ENCODE measurements around the gene EIF2D. TPM values are rescaled to one million over a fixed set of nuclear protein-coding genes. Genes with fewer than 3 reads are reported as not detected.

Gene EIF2D
- total RNA-seq, 1 experiment from 2014 or later, result 110 TPM

GRCh38 chr1:206560007-206560716 is 52.1 kb downstream of the EIF2D start:
- no TSS peak for BruUV-seq (replicated peaks)
- H3K36me3 Mint-ChIP-seq (ENCODE audit: insufficient read depth, unreplicated experiment), result no peaks in the 10 kb centered on the region
- H3K9me3 Mint-ChIP-seq (ENCODE audit: unreplicated experiment), result no peaks in the 10 kb centered on the region
- no peak for DNase-seq (ENCODE audit: unreplicated experiment)
- no peaks in the 10 kb centered on the region for H3K27me3 Mint-ChIP-seq (ENCODE audit: insufficient read depth, unreplicated experiment)
- intact Hi-C loops (cut with micrococcal nuclease), result no loop called here
- POLR2A ChIA-PET, result interaction anchor here (0.6 to 1.9 kb wide), 2 partner anchors 12 to 85 kb away, joined by 3 to 6 read pairs; no protein-coding TSS in a partner anchor
- no peak for TF ChIP-seq CTCF (IDR thresholded peaks at IDR 0.05; ENCODE audit: unreplicated experiment)
- no peak overlapping the region for H3K4me3 Mint-ChIP-seq (ENCODE audit: unreplicated experiment)
- no peak overlapping the region for H3K27ac Mint-ChIP-seq (ENCODE audit: low read depth, unreplicated experiment)
- CTCF ChIA-PET, result interaction anchor here (0.6 to 17.3 kb wide), 12 partner anchors 9 to 757 kb away, joined by 3 to 281 read pairs (median 4); partner anchors contain the start of gene RASSF5
- no peaks in the 10 kb centered on the region for H3K4me1 Mint-ChIP-seq (ENCODE audit: insufficient read depth, unreplicated experiment)

GRCh38 chr1:206559672-206559995 is 52.6 kb downstream of the EIF2D start:
- H3K27ac Mint-ChIP-seq (ENCODE audit: low read depth, unreplicated experiment), result no peak overlapping the region
- intact Hi-C loops (cut with micrococcal nuclease), result no loop called here
- no peaks in the 10 kb centered on the region for H3K9me3 Mint-ChIP-seq (ENCODE audit: unreplicated experiment)
- DNase-seq (ENCODE audit: unreplicated experiment), result no peak
- no peaks in the 10 kb centered on the region for H3K4me1 Mint-ChIP-seq (ENCODE audit: insufficient read depth, unreplicated experiment)
- no peak for TF ChIP-seq CTCF (IDR thresholded peaks at IDR 0.05; ENCODE audit: unreplicated experiment)
- H3K4me3 Mint-ChIP-seq (ENCODE audit: unreplicated experiment), result no peak overlapping the region
- no peaks in the 10 kb centered on the region for H3K36me3 Mint-ChIP-seq (ENCODE audit: insufficient read depth, unreplicated experiment)
- ChIA-PET POLR2A (interaction anchor here (0.6 kb wide), 1 partner anchor 86 kb away, joined by 3 read pairs; no protein-coding TSS in a partner anchor), CTCF (interaction anchor here (0.7 to 17.3 kb wide), 11 partner anchors 9 to 757 kb away, joined by 3 to 281 read pairs (median 4); partner anchors contain the start of gene RASSF5)
- H3K27me3 Mint-ChIP-seq (ENCODE audit: insufficient read depth, unreplicated experiment), result no peaks in the 10 kb centered on the region
- BruUV-seq (replicated peaks), result no TSS peak

- CTCF ChIA-PET, result interaction anchor here (0.7 to 17.3 kb wide), 12 partner anchors 9 to 353 kb away, joined by 3 to 281 read pairs (median 4); partner anchors contain the start of gene RASSF5
- H3K9me3 Mint-ChIP-seq (ENCODE audit: unreplicated experiment), result no peaks in the 10 kb centered on the region
- no peaks in the 10 kb centered on the region for H3K4me1 Mint-ChIP-seq (ENCODE audit: insufficient read depth, unreplicated experiment)
- BruUV-seq (replicated peaks), result no TSS peak
- H3K36me3 Mint-ChIP-seq (ENCODE audit: insufficient read depth, unreplicated experiment), result no peaks in the 10 kb centered on the region
- DNase-seq (ENCODE audit: unreplicated experiment), result no peak
- POLR2A ChIA-PET, result interaction anchor here (0.6 kb wide), 1 partner anchor 86 kb away, joined by 3 read pairs; no protein-coding TSS in a partner anchor
- TF ChIP-seq CTCF (IDR thresholded peaks at IDR 0.05; ENCODE audit: unreplicated experiment), result no peak
- no peak overlapping the region for H3K4me3 Mint-ChIP-seq (ENCODE audit: unreplicated experiment)
- H3K27me3 Mint-ChIP-seq (ENCODE audit: insufficient read depth, unreplicated experiment), result no peaks in the 10 kb centered on the region
- no peak overlapping the region for H3K27ac Mint-ChIP-seq (ENCODE audit: low read depth, unreplicated experiment)
- intact Hi-C loops (cut with micrococcal nuclease), result no loop called here
Measured at GRCh38 chr1:206558794-206559671, 53.2 kb downstream of the EIF2D start.
